SK-N-MC (cell line): ENCODE data around the gene ARHGAP44.

Experiments
- DNase-seq: peaks from one replicate; pipeline ENCODE4 v3.0.0-alpha.2; 2011; ENCODE audit warnings: low read depth, low spot score
- H3K27ac ChIP-seq: fragments of 200-600 bp; sonication (generic); 2 replicates; pipeline ENCODE4 v1.5.1; 2016; ENCODE audit warnings: mixed run types
- H3K36me3 ChIP-seq: fragments of 200-600 bp; sonication (generic); 2 replicates; pipeline ENCODE4 v1.6.1; 2017; ENCODE audit warnings: antibody characterized with exemption, low read length, mixed read lengths; ENCODE audit not compliant: insufficient read depth
- H3K4me3 ChIP-seq: fragments of 200-600 bp; sonication (generic); 2 replicates; pipeline ENCODE4 v1.5.1; 2016
- H3K9ac ChIP-seq: fragments of 200-600 bp; sonication (generic); 2 replicates; pipeline ENCODE4 v1.8.0; 2017; ENCODE audit warnings: mixed run types, mixed read lengths; ENCODE audit not compliant: insufficient read length
- H3K9me3 ChIP-seq: fragments of 200-600 bp; sonication (generic); 2 replicates; pipeline ENCODE4 v1.6.1; 2017; ENCODE audit warnings: low read depth, mild to moderate bottlenecking, antibody characterized with exemption, low read length, moderate library complexity, mixed read lengths
- EZH2 ChIP-seq: fragments of 200-600 bp; sonication (generic); IDR thresholded peaks from one replicate; pipeline ENCODE4 v1.6.1; 2017; ENCODE audit warnings: antibody characterized with exemption
- FOXP2 ChIP-seq: optimal IDR thresholded peaks from 2 replicates; pipeline ENCODE3; 2011; ENCODE audit warnings: mild to moderate bottlenecking, moderate library complexity; ENCODE audit not compliant: insufficient read depth; ENCODE audit errors: extremely low read length, control extremely low read depth
- POLR2AphosphoS5 ChIP-seq: IDR thresholded peaks from 2 replicates; pipeline ENCODE4 v1.6.1; 2012; ENCODE audit warnings: mild to moderate bottlenecking, low read depth, low read length, borderline replicate concordance

The ARHGAP44 gene

DNA sequence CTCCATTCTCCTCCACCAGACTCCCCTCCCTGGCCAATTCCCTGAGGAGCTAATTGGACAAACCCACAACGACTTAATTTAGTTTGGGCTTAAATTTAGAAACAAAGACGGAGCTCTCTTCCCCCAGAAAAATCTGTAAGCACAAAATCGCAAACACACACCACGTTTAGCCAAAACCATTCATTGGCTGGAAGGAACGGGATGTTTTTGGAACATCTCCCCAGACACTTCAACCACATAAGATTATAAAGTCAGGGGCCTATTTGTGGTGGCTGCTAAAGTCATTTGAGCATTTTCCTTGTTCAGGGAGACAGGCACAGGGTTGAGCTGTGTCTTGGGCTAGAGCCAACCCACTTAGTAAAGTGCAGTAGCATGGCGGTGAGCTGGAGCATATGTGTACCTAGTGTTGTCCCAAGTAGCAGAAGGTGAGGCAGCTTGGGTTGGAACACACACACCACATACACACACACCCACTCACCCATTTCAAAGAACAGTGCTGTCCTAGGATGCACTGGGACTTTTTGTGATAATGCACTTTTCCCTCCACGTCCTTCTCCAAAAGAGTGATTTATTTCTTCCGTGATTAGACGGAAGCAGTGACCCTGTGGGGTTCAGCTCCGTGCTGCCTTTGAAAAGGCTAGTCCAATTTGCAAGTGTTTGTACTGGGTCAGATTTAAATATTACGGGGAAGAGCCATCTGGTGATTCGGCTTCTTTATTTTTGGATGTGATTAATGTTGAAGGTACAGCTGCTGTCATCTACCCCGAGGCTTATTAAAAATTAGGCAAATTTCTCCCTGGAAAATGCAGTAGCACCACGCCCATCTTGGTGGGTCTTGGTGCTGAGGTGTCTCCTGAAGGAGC is 196.4 kb downstream of the ARHGAP44 start:
- Histone ChIP-seq H3K9ac (no peak overlapping the region), H3K4me3 (no peak overlapping the region), H3K27ac (no peak overlapping the region), H3K9me3 (no peaks in the 10 kb centered on the region), H3K36me3 (no peaks in the 10 kb centered on the region)
- no peak for DNase-seq
- TF ChIP-seq EZH2 (no peak), FOXP2 (no peak), POLR2AphosphoS5 (no peak)

GRCh38 chr17:12987120-12987519 is 197.8 kb downstream of the ARHGAP44 start:
- no peak for TF ChIP-seq EZH2
- no peak for TF ChIP-seq FOXP2
- TF ChIP-seq POLR2AphosphoS5: no peak
- Histone ChIP-seq H3K9me3 (no peaks in the 10 kb centered on the region), H3K36me3 (peaks cover 8% of the 10 kb centered on the region), H3K9ac (no peak overlapping the region), H3K27ac (no peak overlapping the region), H3K4me3 (no peak overlapping the region)
- no peak for DNase-seq

DNA sequence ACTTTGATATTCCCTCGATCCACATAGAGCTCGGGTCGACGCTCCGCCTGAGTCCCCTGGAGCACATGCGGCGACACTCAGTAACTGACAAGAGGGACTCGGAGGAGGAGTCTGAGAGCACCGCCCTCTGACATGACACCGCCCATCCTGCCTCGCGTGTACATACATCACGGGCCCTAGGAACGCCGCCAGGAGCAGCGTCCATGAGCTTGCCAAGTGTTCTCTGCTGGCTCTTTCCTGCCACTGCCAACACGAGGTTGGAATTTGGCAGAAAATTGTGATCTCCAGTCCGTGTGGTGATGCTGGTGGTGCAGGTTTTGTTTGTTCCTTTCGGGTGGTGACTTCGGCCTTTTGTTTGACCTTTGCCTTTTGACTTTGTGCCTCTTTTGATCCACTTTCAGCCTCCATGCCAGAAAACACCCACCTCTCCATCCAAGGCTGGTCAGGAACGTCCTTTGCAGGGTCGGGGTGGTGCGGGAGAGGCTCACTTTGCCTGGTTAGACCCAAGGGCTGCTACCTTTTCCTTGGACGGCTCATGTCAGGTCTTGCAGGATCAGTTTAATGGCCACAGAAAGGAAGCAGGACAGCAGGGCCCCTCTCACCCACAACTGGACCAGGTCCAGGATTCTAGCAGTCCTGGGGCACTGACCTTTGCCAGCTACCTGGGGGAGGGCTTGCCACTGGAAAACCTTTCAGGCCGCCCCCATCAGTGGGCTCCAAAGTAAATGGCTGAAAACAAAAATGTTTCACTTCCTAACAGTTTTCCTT is 200.9 kb downstream of the ARHGAP44 start:
- TF ChIP-seq FOXP2 (no peak), POLR2AphosphoS5 (no peak), EZH2 (no peak)
- Histone ChIP-seq H3K36me3 (peaks cover 36% of the 10 kb centered on the region), H3K27ac (no peak overlapping the region), H3K9ac (no peak overlapping the region), H3K9me3 (no peaks in the 10 kb centered on the region), H3K4me3 (no peak overlapping the region)
- no peak for DNase-seq

DNA sequence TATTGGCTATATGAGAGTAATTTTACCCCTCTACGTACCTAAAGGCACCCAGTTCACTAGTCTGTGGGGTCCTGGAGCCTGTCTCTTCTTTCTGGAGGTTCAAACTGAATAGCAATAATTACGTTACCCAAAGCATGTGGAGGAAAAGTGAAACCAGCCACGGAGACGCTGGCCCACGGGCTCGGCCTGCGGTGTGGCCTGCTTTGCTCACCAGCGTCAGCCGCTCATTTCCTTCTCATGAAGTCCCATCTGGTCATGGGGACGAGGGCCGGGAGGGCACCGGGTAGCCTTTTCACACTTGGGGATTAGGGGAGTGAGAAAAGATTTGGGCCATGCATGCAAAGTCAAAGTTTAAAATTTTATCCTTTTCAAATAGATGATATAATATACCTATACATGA is 201.6 kb downstream of the ARHGAP44 start:
- no peak for DNase-seq
- Histone ChIP-seq H3K9ac (no peak overlapping the region), H3K36me3 (peaks cover 43% of the 10 kb centered on the region), H3K4me3 (no peak overlapping the region), H3K27ac (no peak overlapping the region), H3K9me3 (no peaks in the 10 kb centered on the region)
- TF ChIP-seq POLR2AphosphoS5: no peak
- TF ChIP-seq EZH2: no peak
- no peak for TF ChIP-seq FOXP2

DNA sequence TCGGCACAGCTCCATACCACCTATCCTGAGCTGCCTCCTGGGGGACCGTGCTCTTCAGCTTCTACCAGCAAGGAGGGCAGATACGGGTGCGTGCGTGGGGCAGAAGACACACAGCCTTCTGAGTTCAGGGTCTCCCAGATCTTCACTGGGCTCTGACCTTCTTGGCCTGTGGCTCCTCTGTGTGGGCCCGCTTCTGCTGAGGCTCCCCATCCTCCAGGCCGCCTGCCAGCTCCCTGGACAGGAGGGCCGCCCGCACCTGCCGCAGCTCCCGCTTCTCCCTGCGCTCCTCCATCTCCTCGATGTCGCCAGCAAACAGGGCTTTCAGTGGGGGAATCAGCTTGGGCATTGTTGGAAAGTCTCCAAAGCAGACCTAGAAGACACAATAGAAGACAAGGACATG is 203.4 kb downstream of the ARHGAP44 start:
- H3K4me3 ChIP-seq: no peak overlapping the region
- H3K36me3 ChIP-seq: peaks cover 58% of the 10 kb centered on the region
- TF ChIP-seq EZH2: no peak
- H3K9me3 ChIP-seq: no peaks in the 10 kb centered on the region
- H3K27ac ChIP-seq: no peak overlapping the region
- DNase-seq: no peak
- no peak overlapping the region for H3K9ac ChIP-seq

DNA sequence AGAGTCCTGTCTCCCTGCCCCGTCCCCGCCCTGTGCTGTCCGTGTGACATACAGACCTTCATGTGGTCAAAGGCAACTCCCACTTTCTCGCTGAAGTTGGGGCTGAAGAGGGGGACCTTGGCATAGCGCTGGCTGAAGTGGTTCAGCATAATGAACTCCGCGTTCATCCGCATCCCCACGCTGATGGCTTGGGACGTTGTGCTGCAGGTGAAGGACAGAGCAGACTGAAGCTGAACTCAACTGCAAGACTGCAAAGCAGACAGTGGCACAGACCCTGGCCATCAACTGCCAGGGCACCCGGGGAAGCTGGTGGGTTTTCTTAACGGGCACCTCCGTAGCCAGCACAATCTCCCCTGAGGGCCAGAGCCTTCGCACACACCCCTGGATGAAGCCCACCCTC is 204.3 kb downstream of the ARHGAP44 start:
- Histone ChIP-seq H3K4me3 (no peak overlapping the region), H3K9ac (no peak overlapping the region), H3K27ac (no peak overlapping the region), H3K9me3 (no peaks in the 10 kb centered on the region), H3K36me3 (peaks cover 68% of the 10 kb centered on the region)
- TF ChIP-seq FOXP2: no peak
- no peak for TF ChIP-seq EZH2
- no peak for TF ChIP-seq POLR2AphosphoS5
- no peak for DNase-seq

DNA sequence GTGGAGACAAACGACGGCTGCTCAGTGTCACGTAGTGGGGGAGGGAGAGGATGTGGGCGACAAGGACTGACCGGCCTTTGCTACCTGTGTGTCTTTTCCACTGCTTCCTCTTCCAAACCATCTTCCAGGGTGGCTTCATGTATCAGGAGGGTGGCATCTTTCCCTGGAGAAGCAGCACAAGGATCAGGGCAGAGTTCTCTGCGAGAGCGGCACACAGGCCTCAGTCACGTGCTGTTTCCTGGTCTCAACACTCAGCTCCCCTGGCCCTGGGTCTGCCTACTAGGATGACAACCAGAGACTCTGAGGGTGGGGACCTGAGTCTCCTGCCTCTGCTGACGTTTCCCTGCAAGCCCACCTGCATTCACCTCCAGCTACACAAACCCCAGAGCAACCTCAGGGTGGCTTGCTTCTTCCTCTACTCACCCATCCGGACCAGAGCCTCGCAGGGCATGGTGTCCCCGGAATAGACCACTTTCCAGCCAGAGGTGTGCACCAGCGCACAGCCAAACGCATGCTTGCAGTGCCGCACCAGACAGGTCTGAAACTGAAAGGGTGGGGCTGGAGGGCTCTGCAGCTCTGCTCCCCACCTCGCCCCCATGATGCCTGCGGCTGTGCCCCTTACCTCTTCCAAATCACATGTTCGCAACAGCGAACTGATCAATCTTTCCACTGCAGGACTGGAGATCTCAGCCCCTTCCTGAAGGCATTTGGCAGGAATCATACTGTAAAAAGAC is 205.2 kb downstream of the ARHGAP44 start:
- peaks cover 76% of the 10 kb centered on the region for H3K36me3 ChIP-seq
- no peaks in the 10 kb centered on the region for H3K9me3 ChIP-seq
- TF ChIP-seq POLR2AphosphoS5: no peak
- no peak for TF ChIP-seq EZH2
- no peak for TF ChIP-seq FOXP2
- H3K4me3 ChIP-seq: no peak overlapping the region
- no peak for DNase-seq
- no peak overlapping the region for H3K9ac ChIP-seq
- H3K27ac ChIP-seq: no peak overlapping the region

DNA sequence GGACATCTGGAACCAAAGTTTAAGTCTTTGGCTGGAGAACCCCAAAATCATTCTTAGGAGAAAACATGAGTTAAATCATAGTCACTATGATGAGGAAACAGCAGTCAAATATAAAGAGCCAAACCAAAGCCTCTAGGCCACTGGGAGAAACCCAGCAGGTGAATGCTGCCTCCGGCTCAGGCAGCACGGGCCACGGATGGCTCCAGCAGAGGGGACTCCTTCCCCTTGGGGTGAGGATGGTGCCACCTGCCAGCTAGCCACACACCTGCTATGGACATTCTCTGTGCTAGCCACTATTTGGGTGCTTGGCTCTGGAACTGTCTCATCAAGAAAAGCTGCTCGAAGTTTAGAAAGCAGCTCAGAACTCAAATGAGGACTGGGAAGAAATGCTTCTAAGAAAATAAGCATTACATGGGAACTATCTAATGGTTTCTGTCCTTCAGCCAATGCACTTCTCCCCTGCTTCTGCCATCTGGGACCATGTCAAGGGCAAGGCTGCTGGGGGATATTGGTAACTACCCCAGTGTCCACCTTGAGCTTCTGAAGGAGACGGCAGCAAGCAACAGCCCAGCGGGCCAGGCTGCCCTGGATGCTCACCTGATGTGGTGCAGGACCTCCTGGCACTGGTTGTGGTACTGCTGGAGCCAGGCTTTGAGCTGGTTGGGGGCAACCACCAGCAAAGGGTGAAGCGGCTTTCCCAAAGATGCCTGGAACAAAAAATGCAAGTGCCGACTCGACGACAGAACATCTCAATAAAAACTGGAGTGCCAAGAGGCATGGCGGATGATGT is 206.0 kb downstream of the ARHGAP44 start:
- no peak for TF ChIP-seq FOXP2
- no peak for TF ChIP-seq POLR2AphosphoS5
- no peak for TF ChIP-seq EZH2
- H3K36me3 ChIP-seq: peaks cover 83% of the 10 kb centered on the region
- no peak overlapping the region for H3K4me3 ChIP-seq
- H3K27ac ChIP-seq: no peak overlapping the region
- H3K9me3 ChIP-seq: no peaks in the 10 kb centered on the region
- no peak overlapping the region for H3K9ac ChIP-seq
- no peak for DNase-seq
